Natural killer cell (primary cell): ENCODE results near the gene ALG13. TPM values are rescaled to one million over a fixed set of nuclear protein-coding genes. Genes with fewer than 3 reads are reported as not detected.
A peak's percentile ranks its signal among the peaks of the same experiment; 100 is the strongest.
"Not testable (repeated sequence)": the region's sequence is repeated elsewhere in the genome, so short reads cannot be mapped to it uniquely, and the experiment has no call there.

Experiments used
- ATAC-seq, 3 donors: fragments of 150-1000 bp in 2 of 3; fragments of 200-7000 bp in 1 of 3; cut with Tn5 transposase; 1 replicate in 1 of 3; 2 replicates in 2 of 3; pipeline ENCODE4 v1.10.0; 2021; ENCODE audit warnings: mild to moderate bottlenecking in 2 of 3, moderate library complexity in 2 of 3
- DNase-seq, 2 donors: peaks; one replicate each; pipeline versions ENCODE4 v3.0.0 to v3.0.0-alpha.2; 2013 to 2021; ENCODE audit warnings: mixed read lengths in 1 of 2
- H3K27ac ChIP-seq: one replicate; pipeline ENCODE4 v1.5.1; 2013; ENCODE audit warnings: mild to moderate bottlenecking, low read length
- H3K27me3 ChIP-seq: one replicate; pipeline ENCODE4 v1.6.1; 2013; ENCODE audit warnings: low read length; ENCODE audit not compliant: control insufficient read depth, insufficient read depth
- H3K36me3 ChIP-seq: one replicate; pipeline ENCODE4 v1.6.1; 2013; ENCODE audit warnings: low read length; ENCODE audit not compliant: control insufficient read depth, insufficient read depth
- H3K4me1 ChIP-seq: one replicate; pipeline ENCODE4 v1.6.1; 2013; ENCODE audit warnings: low read length; ENCODE audit not compliant: control insufficient read depth, insufficient read depth
- H3K4me3 ChIP-seq: one replicate; pipeline ENCODE4 v1.5.1; 2013; ENCODE audit warnings: low read length
- H3K9me3 ChIP-seq: one replicate; pipeline ENCODE4 v1.6.1; 2013; ENCODE audit warnings: low read length; ENCODE audit not compliant: control insufficient read depth, insufficient read depth
- H3K27ac Mint-ChIP-seq, 2 donors: one replicate each; pipeline ENCODE4 v1.8.0; 2022; ENCODE audit warnings: mild to moderate bottlenecking in 2 of 2, mixed read lengths in 2 of 2, moderate library complexity in 1 of 2
- H3K27me3 Mint-ChIP-seq, 2 donors: one replicate each; pipeline ENCODE4 v1.8.0; 2022; ENCODE audit warnings: low read depth in 2 of 2, mixed read lengths in 2 of 2
- H3K36me3 Mint-ChIP-seq: one replicate; pipeline ENCODE4 v1.8.0; 2022; ENCODE audit warnings: mixed read lengths
- H3K4me1 Mint-ChIP-seq, 2 donors: one replicate each; pipeline ENCODE4 v1.8.0; 2022; ENCODE audit warnings: mixed read lengths in 2 of 2
- H3K4me3 Mint-ChIP-seq: one replicate; pipeline ENCODE4 v1.8.0; 2022; ENCODE audit warnings: mild to moderate bottlenecking, moderate library complexity, mixed read lengths
- H3K9me3 Mint-ChIP-seq, 2 donors: one replicate each; pipeline ENCODE4 v1.8.0; 2022; ENCODE audit warnings: mixed read lengths in 2 of 2
- WGBS: methylation state at CpG from one replicate; pipeline ENCODE4 v1.1.7; 2013; ENCODE audit warnings: missing lambda C conversion rate; ENCODE audit not compliant: insufficient coverage; 5-methylcytosine and 5-hydroxymethylcytosine counted together
- intact Hi-C: fragments of 100-400 bp; cut with micrococcal nuclease; formaldehyde crosslinking; loops from one replicate; pipeline ENCODE4 v1.14.2; 2022
- total RNA-seq, 4 donors: library from RNA; stranded (reverse); fragments of 120-200 nt in 1 of 4; gene quantifications; one replicate each; pipeline versions ENCODE4 v1.2.3 to v1.2.4, GENCODE V29; 2013 to 2022
- TF ChIP-seq, protein P1 (sequence below): fragments of 200-600 bp; IDR thresholded peaks from one replicate; pipeline ENCODE4 v1.8.0; 2022; ENCODE audit warnings: antibody characterized with exemption

ALG13 gene
- total RNA-seq, result 100 to 1,000 TPM in 1 of 3 donors, 10 to 100 TPM in 2; 57.3 to 120 (median 97.2) TPM
- total RNA-seq (2013), result 117 TPM

DNA sequence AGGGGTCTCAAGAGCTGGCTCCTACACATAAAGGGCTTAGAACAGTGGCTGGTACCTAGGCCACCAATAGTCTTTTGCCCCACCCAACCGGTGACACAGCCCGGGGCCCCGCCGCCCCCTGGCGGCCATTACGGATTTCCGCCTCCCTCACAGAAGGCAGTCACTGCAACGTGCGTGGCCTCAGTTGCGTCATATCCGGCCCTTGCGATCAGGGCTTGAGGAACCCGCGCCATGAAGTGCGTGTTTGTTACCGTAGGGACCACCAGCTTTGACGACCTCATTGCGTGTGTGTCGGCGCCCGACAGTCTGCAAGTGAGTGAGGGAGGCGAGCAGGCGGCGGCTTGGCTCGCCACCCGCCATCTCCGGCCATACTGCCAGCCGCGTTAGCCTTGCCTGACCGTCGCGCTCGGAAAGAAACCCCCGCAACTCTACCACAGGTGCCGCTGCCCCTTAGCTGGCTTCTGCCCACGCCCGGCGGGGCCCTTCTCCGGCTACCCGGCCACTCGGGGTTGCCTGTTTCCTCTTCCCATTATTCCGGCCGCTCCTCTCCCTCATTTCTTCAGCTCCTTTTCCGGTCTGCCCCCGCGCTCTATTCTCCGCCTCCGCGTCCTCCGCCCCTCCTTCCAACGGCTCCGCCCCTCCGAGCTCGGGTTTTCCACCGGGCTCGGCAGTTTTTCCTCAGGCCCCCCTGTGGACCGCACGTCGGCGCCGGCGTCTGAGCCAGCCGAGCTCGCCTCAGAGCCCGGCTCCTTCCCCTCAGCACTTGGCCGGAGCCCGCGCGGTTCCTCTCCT, at the start of gene ALG13:
TSS of gene ALG13 (plus strand) at position 183 of the 792 bp plus-strand sequence. CDS start at position 232, 49 bp downstream.
- peaks cover 13% of the 10 kb centered on the region for H3K36me3 ChIP-seq
- no peaks in the 10 kb centered on the region for H3K4me1 ChIP-seq
- 0% methylated on average over 69 of the region's 69 CpGs for WGBS
- no peaks in the 10 kb centered on the region for H3K27me3 Mint-ChIP-seq
- H3K4me1 Mint-ChIP-seq, result peaks cover 15 to 20% of the 10 kb centered on the region in 2 donors
- ATAC-seq (peak; percentile 84 to 94 (median 88)), DNase-seq (peak; percentile 80 to 95)
- H3K9me3 Mint-ChIP-seq, result no peaks in the 10 kb centered on the region
- TF ChIP-seq, protein P1, sequence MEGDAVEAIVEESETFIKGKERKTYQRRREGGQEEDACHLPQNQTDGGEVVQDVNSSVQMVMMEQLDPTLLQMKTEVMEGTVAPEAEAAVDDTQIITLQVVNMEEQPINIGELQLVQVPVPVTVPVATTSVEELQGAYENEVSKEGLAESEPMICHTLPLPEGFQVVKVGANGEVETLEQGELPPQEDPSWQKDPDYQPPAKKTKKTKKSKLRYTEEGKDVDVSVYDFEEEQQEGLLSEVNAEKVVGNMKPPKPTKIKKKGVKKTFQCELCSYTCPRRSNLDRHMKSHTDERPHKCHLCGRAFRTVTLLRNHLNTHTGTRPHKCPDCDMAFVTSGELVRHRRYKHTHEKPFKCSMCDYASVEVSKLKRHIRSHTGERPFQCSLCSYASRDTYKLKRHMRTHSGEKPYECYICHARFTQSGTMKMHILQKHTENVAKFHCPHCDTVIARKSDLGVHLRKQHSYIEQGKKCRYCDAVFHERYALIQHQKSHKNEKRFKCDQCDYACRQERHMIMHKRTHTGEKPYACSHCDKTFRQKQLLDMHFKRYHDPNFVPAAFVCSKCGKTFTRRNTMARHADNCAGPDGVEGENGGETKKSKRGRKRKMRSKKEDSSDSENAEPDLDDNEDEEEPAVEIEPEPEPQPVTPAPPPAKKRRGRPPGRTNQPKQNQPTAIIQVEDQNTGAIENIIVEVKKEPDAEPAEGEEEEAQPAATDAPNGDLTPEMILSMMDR, result peak; percentile 64
- peak within 1 kb of the TSS; percentile 100 for H3K4me3 ChIP-seq
- H3K4me3 Mint-ChIP-seq, result peak within 1 kb of the TSS; percentile 89
- no peaks in the 10 kb centered on the region for H3K9me3 ChIP-seq
- H3K27ac Mint-ChIP-seq, result peak within 1 kb of the TSS; percentile 94 to 99
- H3K27ac ChIP-seq, result peak within 1 kb of the TSS; percentile 100
- H3K36me3 Mint-ChIP-seq, result no peaks in the 10 kb centered on the region
- intact Hi-C loops, result no loop called here
- no peaks in the 10 kb centered on the region for H3K27me3 ChIP-seq

DNA sequence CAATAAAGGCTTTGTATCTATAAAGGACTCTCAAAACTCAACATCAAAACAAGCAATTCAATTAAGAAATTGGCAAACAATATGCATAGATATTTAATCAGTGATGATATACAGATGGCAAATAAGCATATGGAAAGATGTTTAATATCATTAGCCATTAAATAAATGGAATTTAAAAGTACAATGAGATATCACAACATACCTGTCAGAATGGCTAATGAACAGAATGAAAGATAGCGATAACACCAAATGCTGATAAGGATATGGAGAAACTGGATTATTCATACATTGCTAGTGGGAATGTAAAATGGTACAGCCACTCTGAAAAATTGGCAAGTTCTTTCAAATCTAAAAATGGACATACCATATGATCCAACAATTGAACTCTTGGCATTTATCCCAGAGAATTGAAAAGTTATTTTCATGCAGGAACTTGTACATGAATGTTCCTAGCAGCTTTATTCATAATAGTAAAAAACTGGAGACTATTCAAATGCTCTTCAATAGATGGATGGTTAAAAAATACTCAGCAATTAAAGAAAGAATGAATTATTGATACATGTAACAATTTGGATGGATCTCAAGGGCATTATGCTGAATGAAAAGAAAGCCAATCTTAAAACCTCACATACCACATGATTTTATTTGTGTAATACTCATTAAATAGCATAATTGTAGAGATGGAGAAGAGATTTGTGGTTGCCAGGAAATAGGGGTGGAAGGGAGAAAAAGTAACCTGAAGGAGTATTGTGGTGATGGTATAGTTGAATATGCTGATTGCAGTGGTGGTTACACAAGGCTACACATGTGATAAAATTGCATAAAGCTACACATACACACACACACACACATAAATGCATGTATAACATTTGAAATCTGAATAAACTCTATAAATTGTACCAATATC, 45.9 kb upstream of the ALG13 start:
- no peak overlapping the region for H3K27ac ChIP-seq
- H3K9me3 Mint-ChIP-seq, result no peaks in the 10 kb centered on the region
- peaks cover 0 to 3% of the 10 kb centered on the region in 2 donors for H3K27me3 Mint-ChIP-seq
- ATAC-seq (no peak), DNase-seq (no peak)
- H3K4me3 ChIP-seq, result no peak overlapping the region
- TF ChIP-seq, protein P1, result no peak
- WGBS, result no CpG with 5 or more reads among the region's 1 CpG
- no peaks in the 10 kb centered on the region for H3K36me3 ChIP-seq
- H3K4me1 Mint-ChIP-seq, result no peaks in the 10 kb centered on the region
- intact Hi-C loops, result no loop called here
- no peaks in the 10 kb centered on the region for H3K27me3 ChIP-seq
- no peak overlapping the region for H3K27ac Mint-ChIP-seq
- no peaks in the 10 kb centered on the region for H3K9me3 ChIP-seq
- H3K4me1 ChIP-seq, result no peaks in the 10 kb centered on the region
- no peaks in the 10 kb centered on the region for H3K36me3 Mint-ChIP-seq
- no peak overlapping the region for H3K4me3 Mint-ChIP-seq

DNA sequence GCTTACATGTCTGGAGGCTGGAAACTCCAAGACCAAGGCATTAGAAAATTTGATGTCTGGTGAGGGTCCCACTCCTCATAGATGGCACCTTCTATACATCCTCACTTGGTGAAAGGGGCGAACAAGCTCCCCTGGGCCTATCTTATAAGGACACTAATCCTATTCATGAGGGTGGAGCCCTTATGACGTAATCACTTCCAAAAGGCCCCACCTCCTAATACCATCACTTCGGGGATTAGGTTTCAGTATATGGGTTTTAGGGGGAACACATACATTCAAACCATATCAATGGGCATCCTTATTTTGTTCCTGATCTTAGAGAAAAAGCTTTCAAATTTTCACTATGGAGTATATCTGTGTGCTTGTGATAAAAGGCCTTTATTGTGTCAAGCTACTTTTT, 39.0 kb upstream of the ALG13 start:
- Histone ChIP-seq H3K4me1 (no peaks in the 10 kb centered on the region), H3K4me3 (no peak overlapping the region), H3K36me3 (no peaks in the 10 kb centered on the region), H3K27me3 (no peaks in the 10 kb centered on the region), H3K27ac (no peak overlapping the region), H3K9me3 (no peaks in the 10 kb centered on the region)
- no peak overlapping the region for H3K4me3 Mint-ChIP-seq
- peaks cover 3 to 25% of the 10 kb centered on the region in 2 donors for H3K27me3 Mint-ChIP-seq
- H3K4me1 Mint-ChIP-seq, result no peaks in the 10 kb centered on the region
- H3K9me3 Mint-ChIP-seq, result no peaks in the 10 kb centered on the region
- H3K27ac Mint-ChIP-seq, result no peak overlapping the region
- DNase-seq, result no peak
- TF ChIP-seq, protein P1, result no peak
- H3K36me3 Mint-ChIP-seq, result no peaks in the 10 kb centered on the region
- no peak for ATAC-seq
- no CpG with 5 or more reads among the region's 3 CpGs for WGBS
- intact Hi-C loops, result no loop called here

DNA sequence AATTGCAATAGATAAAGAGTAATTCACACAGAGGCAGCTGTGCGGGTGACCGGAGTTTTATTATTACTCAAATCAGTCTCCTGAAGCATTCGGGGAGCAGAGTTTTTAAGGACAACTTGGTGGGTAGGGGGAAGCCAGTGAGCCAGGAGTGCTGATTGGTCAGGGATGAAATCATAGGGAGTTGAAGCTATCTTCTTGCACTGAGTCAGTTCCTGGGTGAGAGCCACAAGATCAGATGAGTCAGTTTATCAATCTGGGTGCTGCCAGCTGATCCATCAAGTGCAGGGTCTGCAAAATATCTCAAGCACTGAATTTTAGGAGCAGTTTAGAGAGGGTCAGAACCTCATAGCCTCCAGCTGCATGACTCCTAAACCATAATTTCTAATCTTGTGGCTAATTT, 35.8 kb upstream of the ALG13 start:
- H3K4me1 ChIP-seq, H3K4me3 ChIP-seq, H3K9me3 ChIP-seq, H3K4me1 Mint-ChIP-seq, H3K27ac Mint-ChIP-seq, H3K9me3 Mint-ChIP-seq, H3K27ac ChIP-seq, H3K36me3 Mint-ChIP-seq, ATAC-seq, H3K36me3 ChIP-seq, intact Hi-C loops, DNase-seq, H3K27me3 ChIP-seq, H3K4me3 Mint-ChIP-seq: not testable (repeated sequence)
- H3K27me3 Mint-ChIP-seq, result peaks cover 2 to 25% of the 10 kb centered on the region in 2 donors
- WGBS, result 80% methylated on average over 3 of the region's 3 CpGs
